Pancreas (tissue), 10 donors: ENCODE data around the gene TMED10. TPM values are rescaled to one million over a fixed set of nuclear protein-coding genes. Genes with fewer than 3 reads are reported as not detected.

Experiments
- ATAC-seq, 4 donors: fragments of 200-7000 bp; cut with Tn5 transposase; one replicate each; pipeline versions ENCODE4 v1.8.0 to v1.9.1; 2020; ENCODE audit warnings: mild to moderate bottlenecking in 4 of 4, moderate library complexity in 4 of 4
- DNase-seq, 6 donors: peaks; one replicate each; pipeline ENCODE4 v3.0.0-alpha.2; 2020
- FAIRE-seq: peaks from 2 replicates; lab custom pipeline; 2012; peaks lifted over from hg19 to GRCh38; lab: Jason Lieb, UNC
- H3K27ac ChIP-seq, 4 donors: fragments of 200-600 bp; sonication (generic); 1 replicate in 3 of 4; 2 replicates in 1 of 4; pipeline versions ENCODE4 v1.5.0 to v1.8.0; 2020
- H3K27me3 ChIP-seq, 4 donors: fragments of 200-600 bp; one replicate each; pipeline ENCODE4 v1.8.0; 2021
- H3K36me3 ChIP-seq, 3 donors: fragments of 200-600 bp; sonication (generic) in 1 of 3; one replicate each; pipeline versions ENCODE4 v1.5.0 to v1.8.0; 2020 to 2021
- H3K4me1 ChIP-seq, 3 donors: fragments of 200-600 bp; one replicate each; pipeline ENCODE4 v1.8.0; 2021
- H3K4me3 ChIP-seq, 4 donors: fragments of 200-600 bp; sonication (generic) in 2 of 4; one replicate each; pipeline versions ENCODE4 v1.5.0 to v1.8.0; 2020 to 2021
- H3K9me3 ChIP-seq, 4 donors: fragments of 200-600 bp; one replicate each; pipeline ENCODE4 v1.8.0; 2021
- CTCF ChIP-seq, 4 donors: fragments of 200-600 bp; sonication (generic) in 3 of 4; IDR thresholded peaks; one replicate each; pipeline versions ENCODE4 v1.5.0 to v1.8.0; 2021; ENCODE audit warnings: antibody characterized with exemption in 4 of 4
- WGBS, 2 donors: extraction: QIAGEN DNeasy Blood & Tissue Kit; methylation state at CpG; one replicate each; pipeline ENCODE4 v1.1.7; 2013; 5-methylcytosine and 5-hydroxymethylcytosine counted together
- intact Hi-C, 3 donors: fragments of 100-400 bp; cut with DNase I; formaldehyde crosslinking; loops; one replicate each; pipeline versions ENCODE4 v1.11.1 to v1.14.2; 2022
- polyA plus RNA-seq, 2 donors: library from polyadenylated mRNA; stranded (reverse); fragments of 200-250 nt; gene quantifications; one replicate each; pipeline ENCODE4 v1.2.3, GENCODE V29; 2013
- total RNA-seq, 6 donors: library from RNA; stranded (reverse); fragmentation: NEBNext Ultra II Directional in 4 of 6; extraction: Animal tissue kit (Norgen Biotek cat#: 25700) in 4 of 6; gene quantifications; one replicate each; pipeline versions ENCODE4 v1.2.1 to v1.2.4, GENCODE V29; 2021 to 2023
- donor health status: healthy with polysubstance abuse.
- donor health status: DM: no; HTN: no; CAD: no; lungs with moderate emphysema.
- donor health status: DM: no; HTN: no; CAD: no.
- donor health status: control.
- donor health status: control.
- donor health status: Bipolar disorder and iron deficiency.
- donor health status: DM: yes; HTN: yes; CAD: no.
- donor health status: DM: no; HTN: no; CAD: no.
- donor health status: DM: no; HTN: no; CAD: no.
- donor health status: DM: yes; HTN: yes; CAD: no.

TMED10 gene
- total and polyA plus RNA-seq, 8 donors, result 56.0 to 377 (median 310) TPM

DNA sequence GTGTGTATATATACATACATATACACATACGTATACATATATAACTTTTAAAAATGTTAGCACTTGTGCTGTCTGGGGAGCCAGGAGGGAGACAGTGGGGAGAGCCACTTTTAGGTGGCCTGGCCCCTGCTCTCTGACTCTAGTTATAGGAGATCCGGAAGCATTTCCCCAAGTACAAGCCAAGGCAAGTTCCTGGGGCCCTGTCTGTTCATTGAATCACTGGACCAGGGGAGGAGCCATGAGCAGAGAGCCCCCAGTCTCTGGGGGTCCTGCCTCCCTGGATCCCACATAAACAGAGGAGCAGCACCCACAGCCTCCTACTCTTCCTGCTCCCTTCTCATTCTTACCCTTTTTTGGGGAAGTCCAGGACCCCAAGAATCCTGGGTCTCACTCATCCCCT is 45.4 kb upstream of the TMED10 start:
- Histone ChIP-seq H3K4me3 (no peak overlapping the region), H3K4me1 (peaks cover 4 to 13% (median 10%) of the 10 kb centered on the region in 3 donors), H3K9me3 (no peaks in the 10 kb centered on the region), H3K36me3 (no peaks in the 10 kb centered on the region), H3K27ac (no peak overlapping the region), H3K27me3 (no peaks in the 10 kb centered on the region)
- no peak for TF ChIP-seq CTCF (IDR thresholded peaks at IDR 0.05)
- no peak for FAIRE-seq
- DNase-seq, result no peak
- 89 to 95% methylated on average over 2 of the region's 2 CpGs for WGBS, 2 donors
- no peak for ATAC-seq
- intact Hi-C loops, result no loop called here

DNA sequence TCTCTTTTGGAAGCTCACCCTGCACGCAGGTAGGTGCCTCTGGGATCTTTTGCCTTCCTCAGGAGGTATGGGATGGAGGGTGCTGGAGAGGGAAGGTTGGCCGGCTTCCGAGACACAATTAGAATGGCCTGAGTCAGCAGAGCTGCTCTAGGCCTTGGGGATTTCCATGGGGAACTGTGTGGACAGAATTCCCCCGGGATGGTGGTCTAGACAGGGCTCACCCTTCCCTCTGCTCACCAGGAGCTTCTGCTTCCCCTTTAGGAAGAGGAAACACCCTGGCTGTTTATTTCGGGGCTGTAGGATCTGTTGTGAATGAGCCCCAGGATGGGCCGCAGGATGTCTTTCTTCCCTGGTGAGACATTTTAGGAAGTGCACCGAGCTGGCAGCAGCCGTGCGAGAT is 43.7 kb upstream of the TMED10 start:
- H3K36me3 ChIP-seq, result no peaks in the 10 kb centered on the region
- no peak overlapping the region for H3K4me3 ChIP-seq
- no peak for FAIRE-seq
- H3K27ac ChIP-seq, result no peak overlapping the region
- no peaks in the 10 kb centered on the region for H3K9me3 ChIP-seq
- peak in 1 of 4 donors; percentile 12 for ATAC-seq
- no peak for DNase-seq
- H3K4me1 ChIP-seq, result peaks cover 4 to 13% (median 10%) of the 10 kb centered on the region in 3 donors
- no peaks in the 10 kb centered on the region for H3K27me3 ChIP-seq
- intact Hi-C loops, result no loop called here
- WGBS, 2 donors, result 84 to 91% methylated on average over 9 of the region's 9 CpGs
- TF ChIP-seq CTCF (IDR thresholded peaks at IDR 0.05), result no peak

- TF ChIP-seq CTCF (IDR thresholded peaks at IDR 0.05), result no peak
- Histone ChIP-seq H3K4me3 (no peak overlapping the region), H3K36me3 (no peaks in the 10 kb centered on the region), H3K27me3 (no peaks in the 10 kb centered on the region), H3K4me1 (no peaks in the 10 kb centered on the region), H3K27ac (no peak overlapping the region), H3K9me3 (no peaks in the 10 kb centered on the region)
- ATAC-seq (no peak), FAIRE-seq (no peak), DNase-seq (no peak)
- WGBS, 2 donors, result 83 to 90% methylated on average over 4 of the region's 4 CpGs
- intact Hi-C loops, result no loop called here
These were observed 41.2 kb upstream of the TMED10 start for GRCh38 chr14:75217508-75218206.

- FAIRE-seq (no peak), ATAC-seq (no peak)
These were observed 40.1 kb upstream of the TMED10 start for GRCh38 chr14:75216427-75217006.

More at GRCh38 chr14:75216427-75217006, 40.1 kb upstream of the TMED10 start:
- no peaks in the 10 kb centered on the region for H3K9me3 ChIP-seq
- no peak overlapping the region for H3K27ac ChIP-seq
- H3K36me3 ChIP-seq, result no peaks in the 10 kb centered on the region
- DNase-seq, result no peak
- no peaks in the 10 kb centered on the region for H3K4me1 ChIP-seq
- intact Hi-C loops, result no loop called here
- no peak for TF ChIP-seq CTCF (IDR thresholded peaks at IDR 0.05)
- 87 to 90% methylated on average over 6 of the region's 6 CpGs for WGBS, 2 donors
- H3K27me3 ChIP-seq, result no peaks in the 10 kb centered on the region
- no peak overlapping the region for H3K4me3 ChIP-seq
